Mucosa of descending colon (tissue), 3 donors: ENCODE measurements around the gene ANO4. TPM values are rescaled to one million over a fixed set of nuclear protein-coding genes. Genes with fewer than 3 reads are reported as not detected.

Experiments used
- ATAC-seq: fragments of 200-7000 bp; cut with Tn5 transposase; one replicate; pipeline ENCODE4 v1.9.1; 2020; ENCODE audit warnings: mild to moderate bottlenecking, moderate library complexity
- DNase-seq, 3 donors: peaks; one replicate each; pipeline ENCODE4 v3.0.0-alpha.2; 2020
- H3K36me3 ChIP-seq: fragments of 200-600 bp; one replicate; pipeline ENCODE4 v1.8.0; 2021; ENCODE audit warnings: low read depth, mild to moderate bottlenecking
- H3K4me1 ChIP-seq: fragments of 200-600 bp; one replicate; pipeline ENCODE4 v1.8.0; 2021; ENCODE audit warnings: low read depth, mild to moderate bottlenecking
- H3K4me3 ChIP-seq: fragments of 200-600 bp; one replicate; pipeline ENCODE4 v1.8.0; 2021; ENCODE audit warnings: mild to moderate bottlenecking
- H3K9me3 ChIP-seq: fragments of 200-600 bp; one replicate; pipeline ENCODE4 v1.8.0; 2021; ENCODE audit warnings: mild to moderate bottlenecking
- intact Hi-C, 2 donors: fragments of 100-400 bp; cut with DNase I in 1 of 2; cut with micrococcal nuclease in 1 of 2; formaldehyde crosslinking; loops; one replicate each; pipeline versions ENCODE4 v1.11.0 to v1.11.1; 2022; cut with DNase I, micrococcal nuclease
- total RNA-seq, 3 donors: library from RNA; stranded (reverse); fragmentation: NEBNext Ultra II Directional in 2 of 3; extraction: Animal tissue kit (Norgen Biotek cat#: 25700) in 2 of 3; gene quantifications; one replicate each; pipeline versions ENCODE4 v1.2.1 to v1.2.4, GENCODE V29; 2021 to 2023
- TF ChIP-seq, protein P1 (sequence below): fragments of 200-600 bp; IDR thresholded peaks from one replicate; pipeline ENCODE4 v1.8.0; 2022; ENCODE audit warnings: antibody characterized with exemption, mild to moderate bottlenecking
- donor health status: DM: no; HTN: no; CAD: no; lungs with moderate emphysema.
- donor health status: DM: no; HTN: no; CAD: no.
- donor health status: DM: no; HTN: yes; CAD: no.

The ANO4 gene
- total RNA-seq, 3 donors from 2014 or later, result 0.13 to 1.9 (median 0.14) TPM

DNA sequence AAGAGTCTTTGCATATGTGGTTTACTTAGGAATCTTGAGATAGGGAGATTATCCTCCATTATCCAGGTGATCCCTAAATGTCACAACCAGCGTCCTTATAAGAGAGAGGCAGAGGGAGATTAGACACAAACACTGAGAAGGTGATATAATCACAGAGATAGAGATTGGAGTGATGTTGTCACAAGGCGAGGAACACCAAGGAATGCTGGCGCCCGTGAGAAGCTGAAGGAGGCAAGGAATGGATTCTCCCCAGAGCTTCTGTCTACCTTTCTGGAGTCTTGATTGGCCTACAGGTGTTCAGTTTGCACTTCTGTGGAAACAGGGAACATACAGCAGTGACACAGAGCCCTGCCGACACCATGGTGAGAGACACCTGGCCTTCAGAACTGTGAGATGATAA, 101.6 kb downstream of the ANO4 start:
- Histone ChIP-seq H3K4me1 (no peaks in the 10 kb centered on the region), H3K36me3 (no peaks in the 10 kb centered on the region), H3K9me3 (no peaks in the 10 kb centered on the region), H3K4me3 (no peak overlapping the region)
- intact Hi-C loops, result no loop called here
- TF ChIP-seq, protein P1, sequence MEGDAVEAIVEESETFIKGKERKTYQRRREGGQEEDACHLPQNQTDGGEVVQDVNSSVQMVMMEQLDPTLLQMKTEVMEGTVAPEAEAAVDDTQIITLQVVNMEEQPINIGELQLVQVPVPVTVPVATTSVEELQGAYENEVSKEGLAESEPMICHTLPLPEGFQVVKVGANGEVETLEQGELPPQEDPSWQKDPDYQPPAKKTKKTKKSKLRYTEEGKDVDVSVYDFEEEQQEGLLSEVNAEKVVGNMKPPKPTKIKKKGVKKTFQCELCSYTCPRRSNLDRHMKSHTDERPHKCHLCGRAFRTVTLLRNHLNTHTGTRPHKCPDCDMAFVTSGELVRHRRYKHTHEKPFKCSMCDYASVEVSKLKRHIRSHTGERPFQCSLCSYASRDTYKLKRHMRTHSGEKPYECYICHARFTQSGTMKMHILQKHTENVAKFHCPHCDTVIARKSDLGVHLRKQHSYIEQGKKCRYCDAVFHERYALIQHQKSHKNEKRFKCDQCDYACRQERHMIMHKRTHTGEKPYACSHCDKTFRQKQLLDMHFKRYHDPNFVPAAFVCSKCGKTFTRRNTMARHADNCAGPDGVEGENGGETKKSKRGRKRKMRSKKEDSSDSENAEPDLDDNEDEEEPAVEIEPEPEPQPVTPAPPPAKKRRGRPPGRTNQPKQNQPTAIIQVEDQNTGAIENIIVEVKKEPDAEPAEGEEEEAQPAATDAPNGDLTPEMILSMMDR, result no peak
- ATAC-seq (no peak), DNase-seq (no peak)

DNA sequence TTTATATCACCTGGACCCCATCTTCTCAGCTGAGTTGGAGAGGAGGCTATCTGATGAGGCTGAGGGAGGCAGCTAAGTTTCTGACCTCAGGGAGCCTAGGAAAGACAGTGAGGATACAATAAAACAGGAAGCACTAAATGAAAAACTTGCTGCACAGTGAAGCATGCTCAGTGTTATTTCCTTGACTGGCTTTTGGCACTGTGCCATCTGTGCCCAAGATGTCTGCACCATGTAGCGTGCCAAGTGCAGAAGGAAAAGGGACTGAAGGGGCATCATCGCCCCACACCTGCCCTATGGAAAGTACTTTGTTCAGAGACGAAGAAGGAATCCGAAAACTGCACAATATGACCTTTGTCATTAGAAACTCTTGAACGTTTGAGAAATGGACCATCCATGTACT, 102.7 kb downstream of the ANO4 start:
- TF ChIP-seq, protein P1, result no peak
- no peaks in the 10 kb centered on the region for H3K36me3 ChIP-seq
- no peaks in the 10 kb centered on the region for H3K9me3 ChIP-seq
- ATAC-seq (no peak), DNase-seq (no peak)
- H3K4me1 ChIP-seq, result no peaks in the 10 kb centered on the region
- H3K4me3 ChIP-seq, result no peak overlapping the region
- intact Hi-C loops, result no loop called here

DNA sequence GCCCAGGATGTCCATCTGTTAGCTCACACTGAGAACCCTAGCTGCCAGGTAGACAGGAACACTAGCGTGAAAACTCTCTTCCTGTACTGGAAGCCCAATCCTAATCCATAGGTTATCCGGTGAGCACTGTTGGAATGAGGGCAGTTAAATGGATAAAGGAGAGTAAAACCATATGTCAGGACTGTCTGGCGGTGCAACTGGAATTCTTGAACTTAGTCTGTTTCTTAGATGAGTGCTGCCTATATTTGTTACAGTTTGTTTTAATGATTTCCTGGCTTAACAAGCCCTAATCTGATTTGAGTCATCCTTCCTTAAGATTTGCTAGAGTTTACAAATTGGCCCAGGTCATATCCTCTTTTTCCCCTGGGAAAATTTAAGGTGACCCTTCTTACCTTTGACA, 104.7 kb downstream of the ANO4 start:
- H3K36me3 ChIP-seq, result no peaks in the 10 kb centered on the region
- intact Hi-C loops, result no loop called here
- DNase-seq (no peak), ATAC-seq (no peak)
- no peaks in the 10 kb centered on the region for H3K9me3 ChIP-seq
- no peaks in the 10 kb centered on the region for H3K4me1 ChIP-seq
- H3K4me3 ChIP-seq, result no peak overlapping the region
- TF ChIP-seq, protein P1, result no peak

DNA sequence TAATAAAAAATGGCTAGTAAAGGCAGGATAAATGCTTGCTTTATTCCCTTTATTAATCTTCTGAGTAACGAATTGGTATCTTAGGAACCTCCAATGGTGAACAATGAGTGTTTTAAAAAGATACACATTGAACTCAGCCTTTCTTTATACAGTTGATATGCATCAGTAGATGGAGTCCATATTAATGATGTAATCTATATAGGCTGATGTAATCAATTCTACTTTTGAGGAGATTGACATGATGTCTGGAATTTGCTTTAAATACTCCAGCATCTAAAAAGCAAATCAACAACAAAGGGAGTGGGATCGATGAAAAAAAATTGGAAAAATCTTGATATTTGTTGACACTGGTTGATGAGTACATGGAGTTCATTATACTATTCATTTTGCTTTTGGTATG, 106.2 kb downstream of the ANO4 start:
- Histone ChIP-seq H3K9me3 (no peaks in the 10 kb centered on the region), H3K4me3 (no peak overlapping the region), H3K4me1 (no peaks in the 10 kb centered on the region), H3K36me3 (no peaks in the 10 kb centered on the region)
- no peak for DNase-seq
- intact Hi-C loops, result no loop called here
- TF ChIP-seq, protein P1, result no peak
- ATAC-seq, result no peak

DNA sequence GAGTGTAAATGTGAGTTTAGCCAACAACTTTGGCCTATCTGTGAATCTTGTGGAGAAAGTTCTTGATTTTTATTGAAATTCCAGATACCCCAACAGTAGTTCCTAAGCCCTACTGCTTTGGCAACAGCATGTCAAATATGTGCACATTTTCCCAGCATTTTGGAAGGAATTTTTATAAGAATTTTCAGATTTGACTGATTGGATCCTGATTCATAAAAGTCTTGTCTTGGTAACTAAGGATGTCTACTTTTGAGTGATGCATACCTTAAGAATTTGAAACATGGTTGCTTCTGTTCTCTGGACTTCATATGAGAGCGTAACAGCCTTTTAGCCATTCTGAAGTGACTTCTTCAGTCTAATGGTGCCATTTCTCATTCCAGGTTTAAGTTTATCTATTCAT, 106.7 kb downstream of the ANO4 start:
- no peaks in the 10 kb centered on the region for H3K9me3 ChIP-seq
- TF ChIP-seq, protein P1, result no peak
- intact Hi-C loops, result no loop called here

DNA sequence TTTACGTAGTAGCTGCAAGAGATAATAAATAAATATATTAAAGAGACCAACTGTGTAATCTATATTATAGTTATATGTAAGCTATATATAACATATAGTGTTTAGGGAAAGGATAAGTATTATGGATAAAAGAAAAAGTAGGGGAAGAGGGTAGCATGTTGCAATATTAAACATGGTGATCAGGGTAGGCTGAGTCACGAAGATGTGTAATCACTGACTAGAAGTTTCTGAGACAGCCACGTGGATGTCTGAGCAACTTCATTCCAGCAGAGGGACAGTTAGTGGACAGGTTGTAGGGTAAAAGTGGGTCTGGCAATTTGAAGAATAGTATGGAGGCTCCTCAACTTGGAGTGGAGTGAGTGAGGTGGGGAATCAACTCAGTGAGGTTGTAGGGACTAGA, 109.7 kb downstream of the ANO4 start:
- intact Hi-C loops, result no loop called here
- no peak for DNase-seq
- TF ChIP-seq, protein P1, result no peak
- Histone ChIP-seq H3K36me3 (no peaks in the 10 kb centered on the region), H3K4me3 (no peak overlapping the region), H3K9me3 (no peaks in the 10 kb centered on the region), H3K4me1 (no peaks in the 10 kb centered on the region)
- no peak for ATAC-seq

More for the DNA sequence above, 106.7 kb downstream of the ANO4 start:
- Histone ChIP-seq H3K36me3 (no peaks in the 10 kb centered on the region), H3K4me1 (no peaks in the 10 kb centered on the region), H3K4me3 (no peak overlapping the region)
- no peak for ATAC-seq
- no peak for DNase-seq
